Uterus (tissue), 2 donors: ENCODE measurements around the gene NKD2.

Experiments used
- POLR2A ChIP-seq, 2 donors: fragments of 450-650 bp; IDR thresholded peaks; one replicate each; pipeline ENCODE4 v1.6.1; 2016; ENCODE audit warnings: antibody characterized with exemption in 2 of 2, mild to moderate bottlenecking in 1 of 2, moderate library complexity in 1 of 2
- TF ChIP-seq, protein P1 (sequence below), 4 experiments: fragments of 200-600 bp in 2 of 4; fragments of 450-650 bp in 2 of 4; sonication (generic) in 2 of 4; IDR thresholded peaks; one replicate each; pipeline ENCODE4 v1.5.1; 2016 to 2019; ENCODE audit warnings: antibody characterized with exemption in 4 of 4, mild to moderate bottlenecking in 2 of 4, moderate library complexity in 1 of 4

DNA sequence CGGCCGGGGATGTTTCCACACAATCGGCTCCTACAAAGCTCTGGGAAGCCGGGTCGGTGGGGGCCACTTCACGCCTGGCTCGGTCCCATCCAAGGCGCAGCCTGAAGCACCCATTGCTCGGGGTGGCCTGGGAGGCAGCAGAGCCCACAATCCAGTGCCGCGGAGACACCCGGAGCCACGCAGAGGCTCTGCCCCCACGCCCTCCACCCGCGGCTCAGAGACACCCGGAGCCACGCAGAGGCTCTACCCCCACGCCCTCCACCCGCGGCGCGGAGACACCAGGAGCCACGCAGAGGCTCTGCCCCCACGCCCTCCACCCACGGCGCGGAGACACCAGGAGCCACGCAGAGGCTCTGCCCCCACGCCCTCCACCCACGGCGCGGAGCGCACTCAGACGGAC is 71.4 kb downstream of the NKD2 start:
- TF ChIP-seq, protein P1, sequence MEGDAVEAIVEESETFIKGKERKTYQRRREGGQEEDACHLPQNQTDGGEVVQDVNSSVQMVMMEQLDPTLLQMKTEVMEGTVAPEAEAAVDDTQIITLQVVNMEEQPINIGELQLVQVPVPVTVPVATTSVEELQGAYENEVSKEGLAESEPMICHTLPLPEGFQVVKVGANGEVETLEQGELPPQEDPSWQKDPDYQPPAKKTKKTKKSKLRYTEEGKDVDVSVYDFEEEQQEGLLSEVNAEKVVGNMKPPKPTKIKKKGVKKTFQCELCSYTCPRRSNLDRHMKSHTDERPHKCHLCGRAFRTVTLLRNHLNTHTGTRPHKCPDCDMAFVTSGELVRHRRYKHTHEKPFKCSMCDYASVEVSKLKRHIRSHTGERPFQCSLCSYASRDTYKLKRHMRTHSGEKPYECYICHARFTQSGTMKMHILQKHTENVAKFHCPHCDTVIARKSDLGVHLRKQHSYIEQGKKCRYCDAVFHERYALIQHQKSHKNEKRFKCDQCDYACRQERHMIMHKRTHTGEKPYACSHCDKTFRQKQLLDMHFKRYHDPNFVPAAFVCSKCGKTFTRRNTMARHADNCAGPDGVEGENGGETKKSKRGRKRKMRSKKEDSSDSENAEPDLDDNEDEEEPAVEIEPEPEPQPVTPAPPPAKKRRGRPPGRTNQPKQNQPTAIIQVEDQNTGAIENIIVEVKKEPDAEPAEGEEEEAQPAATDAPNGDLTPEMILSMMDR (IDR thresholded peaks at IDR 0.05), result no peak
- TF ChIP-seq POLR2A (IDR thresholded peaks at IDR 0.05), result no peak
